NT2/D1 (cell line): ENCODE measurements around the gene PLCB1.

Experiments
- SUZ12 ChIP-seq: IDR thresholded peaks from 2 replicates; pipeline ENCODE4 v1.6.1; 2011; ENCODE audit not compliant: insufficient read length, insufficient read depth; ENCODE audit errors: extremely low read depth
- ZNF274 ChIP-seq: IDR thresholded peaks from 2 replicates; pipeline ENCODE4 v1.6.1; 2011; ENCODE audit warnings: mild to moderate bottlenecking, low read depth, low read length

DNA sequence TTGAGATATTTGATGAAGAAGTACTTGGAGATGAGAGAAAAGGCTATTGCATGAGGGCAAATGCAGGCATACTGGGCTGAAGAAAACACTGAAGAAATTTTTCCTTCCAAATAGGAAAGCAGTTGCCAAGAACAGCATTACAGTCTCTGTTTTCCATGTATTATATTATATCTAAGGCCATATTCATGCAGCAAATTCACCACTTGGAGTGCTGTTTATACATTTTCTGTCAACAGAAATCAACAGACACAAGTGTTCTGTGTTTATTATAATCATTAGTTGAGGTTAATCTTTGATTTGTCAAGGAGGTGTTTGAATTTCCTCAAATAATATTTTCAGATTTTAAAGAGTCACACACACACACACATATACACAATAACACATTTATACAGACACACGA lies 668.0 kb downstream of the PLCB1 start:
- no peak for TF ChIP-seq SUZ12
- TF ChIP-seq ZNF274 = no peak
